Measurements from ENCODE around the gene BPHL. TPM values are rescaled to one million over a fixed set of nuclear protein-coding genes. Genes with fewer than 3 reads are reported as not detected.

BPHL gene
- total RNA-seq, 2 experiments from 2014 or later: 9.7 to 20.9 TPM

- no peaks in the 10 kb centered on the region for H3K9me3 ChIP-seq (ENCODE audit: low read length)
- H3K4me1 ChIP-seq (ENCODE audit: insufficient read depth, low read length, poor library complexity, severe bottlenecking): no peaks in the 10 kb centered on the region
- ChIA-PET POLR2A (interaction anchor here (1.0 kb wide), 1 partner anchor 34 kb away, joined by 4 read pairs; no protein-coding TSS in a partner anchor), CTCF (ENCODE audit: unreplicated experiment) (no interaction called here)
- H3K27ac ChIP-seq (ENCODE audit: low read depth, low read length, poor library complexity, severe bottlenecking): no peak overlapping the region
- H3K9me2 ChIP-seq (ENCODE audit: insufficient read depth, low read length): no peaks in the 10 kb centered on the region
- no peak for DNase-seq (ENCODE audit: low spot score)
- H3K79me2 ChIP-seq (ENCODE audit: insufficient read depth, low read depth, low read length): no peaks in the 10 kb centered on the region
- BruUV-seq (replicated peaks): no TSS peak
- H3K4me3 ChIP-seq (ENCODE audit: low read depth, low read length, poor library complexity, severe bottlenecking): no peak overlapping the region
- H3K4me2 ChIP-seq (ENCODE audit: low read length): no peak overlapping the region
- no peak overlapping the region for H2AFZ ChIP-seq (ENCODE audit: low read length)
- peaks cover 79% of the 10 kb centered on the region for H3K36me3 ChIP-seq (ENCODE audit: insufficient read depth, low read length)
- TF ChIP-seq EZH2phosphoT487 (IDR thresholded peaks at IDR 0.05; ENCODE audit: borderline replicate concordance, low read depth, low read length) (no peak), CTCF (conservative IDR thresholded peaks at IDR 0.05; ENCODE audit: low read length) (no peak)
- no peaks in the 10 kb centered on the region for H4K20me1 ChIP-seq (ENCODE audit: insufficient read depth, low read length)
- intact Hi-C loops (cut with micrococcal nuclease; ENCODE audit: unreplicated experiment): no loop called here
Measured at GRCh38 chr6:3108746-3109414, 9.6 kb upstream of the BPHL start.

GRCh38 chr6:3109761-3110160 lies 8.8 kb upstream of the BPHL start:
- Histone ChIP-seq H3K4me2 (ENCODE audit: low read length) (no peak overlapping the region), H3K4me1 (ENCODE audit: insufficient read depth, low read length, poor library complexity, severe bottlenecking) (no peaks in the 10 kb centered on the region), H3K9me2 (ENCODE audit: insufficient read depth, low read length) (no peaks in the 10 kb centered on the region), H3K4me3 (ENCODE audit: low read depth, low read length, poor library complexity, severe bottlenecking) (no peak overlapping the region), H3K36me3 (ENCODE audit: insufficient read depth, low read length) (peaks cover 78% of the 10 kb centered on the region), H3K27ac (ENCODE audit: low read depth, low read length, poor library complexity, severe bottlenecking) (no peak overlapping the region), H4K20me1 (ENCODE audit: insufficient read depth, low read length) (no peaks in the 10 kb centered on the region), H3K79me2 (ENCODE audit: insufficient read depth, low read depth, low read length) (no peaks in the 10 kb centered on the region), H2AFZ (ENCODE audit: low read length) (no peak overlapping the region), H3K9me3 (ENCODE audit: low read length) (no peaks in the 10 kb centered on the region)
- POLR2A ChIA-PET: interaction anchor here (0.7 kb wide), 1 partner anchor 31 kb away, joined by 3 read pairs; no protein-coding TSS in a partner anchor
- DNase-seq (ENCODE audit: low spot score): no peak
- intact Hi-C loops (cut with micrococcal nuclease; ENCODE audit: unreplicated experiment): no loop called here
- no TSS peak for BruUV-seq (replicated peaks)
- TF ChIP-seq CTCF (conservative IDR thresholded peaks at IDR 0.05; ENCODE audit: low read length): no peak
- no peak for TF ChIP-seq EZH2phosphoT487 (IDR thresholded peaks at IDR 0.05; ENCODE audit: borderline replicate concordance, low read depth, low read length)
- CTCF ChIA-PET (ENCODE audit: unreplicated experiment): no interaction called here

- H3K36me3 ChIP-seq (ENCODE audit: insufficient read depth, low read length): peaks cover 45% of the 10 kb centered on the region
- peaks cover 16% of the 10 kb centered on the region for H3K4me1 ChIP-seq (ENCODE audit: insufficient read depth, low read length, poor library complexity, severe bottlenecking)
- intact Hi-C loops (cut with micrococcal nuclease; ENCODE audit: unreplicated experiment): no loop called here
- H2AFZ ChIP-seq (ENCODE audit: low read length): no peak overlapping the region
- no peak overlapping the region for H3K27ac ChIP-seq (ENCODE audit: low read depth, low read length, poor library complexity, severe bottlenecking)
- H3K4me2 ChIP-seq (ENCODE audit: low read length): no peak overlapping the region
- H3K79me2 ChIP-seq (ENCODE audit: insufficient read depth, low read depth, low read length): no peaks in the 10 kb centered on the region
- CTCF ChIA-PET (ENCODE audit: unreplicated experiment): no interaction called here
- no peaks in the 10 kb centered on the region for H3K9me2 ChIP-seq (ENCODE audit: insufficient read depth, low read length)
- no peak overlapping the region for H3K4me3 ChIP-seq (ENCODE audit: low read depth, low read length, poor library complexity, severe bottlenecking)
- POLR2A ChIA-PET: no interaction called here
- H3K9me3 ChIP-seq (ENCODE audit: low read length): no peaks in the 10 kb centered on the region
- H4K20me1 ChIP-seq (ENCODE audit: insufficient read depth, low read length): no peaks in the 10 kb centered on the region
- no TSS peak for BruUV-seq (replicated peaks)
- no peak for DNase-seq (ENCODE audit: low spot score)
- TF ChIP-seq CTCF (conservative IDR thresholded peaks at IDR 0.05; ENCODE audit: low read length) (no peak), EZH2phosphoT487 (IDR thresholded peaks at IDR 0.05; ENCODE audit: borderline replicate concordance, low read depth, low read length) (no peak)
Measured at GRCh38 chr6:3114377-3114776, 4.1 kb upstream of the BPHL start.
